HEK293T (cell line): ENCODE data around the gene FAM98C.

Experiments
- ELF4 ChIP-seq: fragments of 450-650 bp; IDR thresholded peaks from 2 replicates; pipeline ENCODE4 v1.6.1; 2017; ENCODE audit warnings: antibody characterized with exemption
- FOXK2 ChIP-seq: fragments of 450-650 bp; IDR thresholded peaks from 2 replicates; pipeline ENCODE4 v1.6.1; 2016; ENCODE audit warnings: mild to moderate bottlenecking
- FOXM1 ChIP-seq: fragments of 450-650 bp; IDR thresholded peaks from 2 replicates; pipeline ENCODE4 v1.6.1; 2017; ENCODE audit warnings: mild to moderate bottlenecking, borderline replicate concordance
- HDGF ChIP-seq: fragments of 450-650 bp; IDR thresholded peaks from 2 replicates; pipeline ENCODE4 v1.6.1; 2017; ENCODE audit warnings: antibody characterized with exemption, borderline replicate concordance
- LEF1 ChIP-seq: fragments of 450-650 bp; IDR thresholded peaks from 2 replicates; pipeline ENCODE4 v1.6.1; 2017; ENCODE audit warnings: mild to moderate bottlenecking, borderline replicate concordance
- NFRKB ChIP-seq: fragments of 450-650 bp; IDR thresholded peaks from 2 replicates; pipeline ENCODE4 v1.6.1; 2016; ENCODE audit warnings: mild to moderate bottlenecking, moderate library complexity
- PKNOX1 ChIP-seq: fragments of 450-650 bp; IDR thresholded peaks from 2 replicates; pipeline ENCODE4 v1.6.1; 2016
- SUZ12 ChIP-seq: fragments of 450-650 bp; IDR thresholded peaks from 2 replicates; pipeline ENCODE4 v1.6.1; 2016; ENCODE audit warnings: mild to moderate bottlenecking
- TARDBP ChIP-seq: fragments of 450-650 bp; IDR thresholded peaks from 2 replicates; pipeline ENCODE4 v1.6.1; 2016
- ZNF384 ChIP-seq: fragments of 450-650 bp; IDR thresholded peaks from 2 replicates; pipeline ENCODE4 v1.6.1; 2016

GRCh38 chr19:38378866-38379265 is 24.0 kb upstream of the FAM98C start:
- TF ChIP-seq TARDBP (no peak), ZNF384 (no peak), FOXM1 (no peak), FOXK2 (no peak), SUZ12 (no peak), PKNOX1 (no peak), LEF1 (no peak), ELF4 (no peak), NFRKB (no peak), HDGF (no peak)
